DND-41 (cell line): ENCODE data around the gene KLHL28.

Source experiments
- CTCF ChIP-seq: IDR thresholded peaks from 2 replicates; pipeline ENCODE4 v1.5.1; 2012; ENCODE audit warnings: borderline replicate concordance, low read length, moderate library complexity, mild to moderate bottlenecking; ENCODE audit not compliant: poor library complexity, severe bottlenecking; ENCODE audit errors: extremely low read depth
- EZH2 ChIP-seq: IDR thresholded peaks from 3 replicates; pipeline ENCODE4 v1.6.1; 2012; ENCODE audit warnings: borderline replicate concordance, low read depth, mild to moderate bottlenecking, moderate library complexity, low read length, inconsistent platforms; ENCODE audit not compliant: severe bottlenecking

GRCh38 chr14:44901696-44902095, 60.1 kb downstream of the KLHL28 start:
- TF ChIP-seq CTCF (no peak), EZH2 (no peak)
